ENCODE results near the gene BRD1. TPM values are rescaled to one million over a fixed set of nuclear protein-coding genes. Genes with fewer than 3 reads are reported as not detected.
A peak's percentile ranks its signal among the peaks of the same experiment; 100 is the strongest.

Gene BRD1
- total and polyA plus RNA-seq, 12 donors = 8.2 to 23.2 (median 16.9) TPM

GRCh38 chr22:49734882-49735281 is 92.8 kb downstream of the BRD1 start:
- no peak for TF ChIP-seq CTCF (IDR thresholded peaks at IDR 0.05)
- Histone ChIP-seq H3K36me3 (no peaks in the 10 kb centered on the region), H3K27ac (no peak overlapping the region), H3K4me1 (no peaks in the 10 kb centered on the region), H3K27me3 (peaks cover 0 to 70% (median 45%) of the 10 kb centered on the region in 7 donors), H3K9me3 (peaks cover 0 to 11% (median 0%) of the 10 kb centered on the region in 11 donors), H3K4me3 (no peak overlapping the region)
- DNase-seq (no peak), ATAC-seq (peak in 1 of 8 donors; percentile 26)
- WGBS, 2 donors = 80% methylated on average over 12 of the region's 12 CpGs
- intact Hi-C loops (cut with DNase I) = no loop called here

- TF ChIP-seq CTCF (IDR thresholded peaks at IDR 0.05) = no peak
- Histone ChIP-seq H3K27ac (no peak overlapping the region), H3K4me1 (no peaks in the 10 kb centered on the region), H3K4me3 (no peak overlapping the region), H3K9me3 (peaks cover 0 to 11% (median 0%) of the 10 kb centered on the region in 11 donors), H3K36me3 (no peaks in the 10 kb centered on the region), H3K27me3 (peaks cover 0 to 75% (median 50%) of the 10 kb centered on the region in 7 donors)
- no peak for DNase-seq
- no peak for ATAC-seq
- intact Hi-C loops (cut with DNase I) = no loop called here
- 82 to 85% methylated on average over 11 of the region's 11 CpGs for WGBS, 2 donors
These were observed 93.3 kb downstream of the BRD1 start for GRCh38 chr22:49734390-49734789.

- intact Hi-C loops (cut with DNase I) = no loop called here
- WGBS, 2 donors = 85% methylated on average over 7 of the region's 7 CpGs
- Histone ChIP-seq H3K27ac (no peak overlapping the region), H3K9me3 (peaks cover 0 to 11% (median 0%) of the 10 kb centered on the region in 11 donors), H3K27me3 (peaks cover 0 to 75% (median 56%) of the 10 kb centered on the region in 7 donors), H3K4me1 (no peaks in the 10 kb centered on the region), H3K36me3 (no peaks in the 10 kb centered on the region), H3K4me3 (no peak overlapping the region)
- ATAC-seq (no peak), DNase-seq (no peak)
- no peak for TF ChIP-seq CTCF (IDR thresholded peaks at IDR 0.05)
These were observed 94.0 kb downstream of the BRD1 start for GRCh38 chr22:49733631-49734030.

- no peak overlapping the region for H3K4me3 ChIP-seq
- H3K27me3 ChIP-seq = peaks cover 7 to 86% (median 79%) of the 10 kb centered on the region in 7 donors
- WGBS, 2 donors = 90 to 91% methylated on average over 9 of the region's 9 CpGs
- DNase-seq = no peak
- TF ChIP-seq CTCF (IDR thresholded peaks at IDR 0.05) = no peak
- no peak for ATAC-seq
- intact Hi-C loops (cut with DNase I) = no loop called here
- H3K27ac ChIP-seq = no peak overlapping the region
- peaks cover 0 to 11% (median 0%) of the 10 kb centered on the region in 11 donors for H3K9me3 ChIP-seq
- no peaks in the 10 kb centered on the region for H3K36me3 ChIP-seq
- H3K4me1 ChIP-seq = no peaks in the 10 kb centered on the region
These were observed 97.0 kb downstream of the BRD1 start for GRCh38 chr22:49730656-49731055.
